ENCODE data around the gene ENTPD2. TPM values are rescaled to one million over a fixed set of nuclear protein-coding genes. Genes with fewer than 3 reads are reported as not detected.

ENTPD2 gene
- total RNA-seq, 2 experiments from 2014 or later, result not detected

DNA sequence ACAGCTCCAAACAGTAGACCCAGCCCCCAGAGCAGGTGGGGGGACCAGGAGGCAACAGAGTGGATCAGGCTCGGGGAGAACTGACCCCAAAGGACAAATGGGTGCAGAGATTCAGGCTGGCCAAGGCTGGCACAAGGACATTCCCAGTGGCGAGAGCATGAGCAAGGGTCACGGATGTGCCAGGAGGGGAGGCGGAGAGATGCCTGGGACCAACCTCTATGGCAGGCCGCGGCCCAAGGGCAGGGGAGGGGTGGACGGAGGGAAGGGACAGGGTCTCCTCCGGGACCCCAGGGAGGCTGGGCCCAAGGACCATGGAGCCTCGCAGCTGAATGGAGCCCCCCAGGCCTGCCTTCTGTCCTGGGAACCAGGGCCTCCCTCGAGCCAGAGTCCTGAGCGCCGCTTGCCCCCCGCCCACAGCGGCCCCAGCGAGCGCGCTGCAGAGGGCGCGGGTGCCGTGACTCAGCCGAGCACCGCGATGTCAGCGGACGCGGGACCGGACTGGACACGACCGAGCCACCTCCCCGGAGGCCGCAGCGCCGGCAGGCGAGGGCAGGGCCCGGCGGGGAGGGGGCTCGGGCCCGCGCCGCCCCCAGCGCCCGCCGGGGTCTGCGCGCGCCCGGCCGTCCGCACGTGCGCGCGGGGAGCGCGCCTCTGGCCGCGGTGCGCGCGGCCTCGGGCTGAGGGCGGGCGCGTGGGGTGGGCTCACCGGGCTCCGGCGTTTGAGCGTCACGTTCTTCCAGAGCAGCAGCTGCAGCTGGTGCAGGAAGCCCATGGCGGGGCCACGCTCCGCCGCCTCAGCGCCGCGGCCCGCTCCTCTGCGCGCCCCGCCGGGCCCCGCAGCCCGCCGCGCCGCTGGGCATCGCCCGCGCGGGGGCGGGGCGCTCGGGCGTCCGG is 26.2 kb downstream of the ENTPD2 start, which contains the start of gene ABCA2:
Gene ABCA2 (minus strand): TSS at position 869 of the 894 bp plus-strand sequence. CDS start 97 bp downstream, at position 772.
- CTCF ChIA-PET, result interaction anchor here (1.0 to 14.0 kb wide), 19 partner anchors 8 to 237 kb away, joined by 3 to 157 read pairs (median 5); partner anchors contain the start of genes AJM1, C8G, NPDC1 and PAXX
- peak within 1 kb of the TSS; percentile 76 for H3K4me3 Mint-ChIP-seq
- H3K9me3 Mint-ChIP-seq, result no peaks in the 10 kb centered on the region
- POLR2A ChIA-PET, result interaction anchor here (0.6 kb wide), 1 partner anchor 74 kb away, joined by 3 read pairs; no protein-coding TSS in a partner anchor
- no peaks in the 10 kb centered on the region for H3K27me3 Mint-ChIP-seq
- H3K4me1 Mint-ChIP-seq, result peaks cover 46% of the 10 kb centered on the region
- DNase-seq, result no peak
- H3K27ac Mint-ChIP-seq, result peak within 1 kb of the TSS; percentile 87
- H3K36me3 Mint-ChIP-seq (ENCODE audit: low read depth), result peaks cover 2% of the 10 kb centered on the region

GRCh38 chr9:137026828-137027227 is 27.0 kb downstream of the ENTPD2 start:
- DNase-seq, result no peak
- Mint-ChIP-seq H3K4me3 (peak overlapping the region; percentile 76), H3K27me3 (no peaks in the 10 kb centered on the region), H3K4me1 (peaks cover 42% of the 10 kb centered on the region), H3K36me3 (ENCODE audit: low read depth) (peaks cover 5% of the 10 kb centered on the region), H3K9me3 (no peaks in the 10 kb centered on the region), H3K27ac (no peak overlapping the region)
- CTCF ChIA-PET, result interaction anchor here (1.0 to 7.4 kb wide), 9 partner anchors 9 to 234 kb away, joined by 3 to 59 read pairs (median 4); partner anchors contain the start of genes C8G and MAN1B1
- POLR2A ChIA-PET, result interaction anchor here (0.6 kb wide), 1 partner anchor 73 kb away, joined by 3 read pairs; no protein-coding TSS in a partner anchor

- Mint-ChIP-seq H3K9me3 (no peaks in the 10 kb centered on the region), H3K36me3 (ENCODE audit: low read depth) (peaks cover 5% of the 10 kb centered on the region), H3K27ac (no peak overlapping the region), H3K4me1 (peaks cover 41% of the 10 kb centered on the region), H3K4me3 (no peak overlapping the region), H3K27me3 (no peaks in the 10 kb centered on the region)
- POLR2A ChIA-PET, result no interaction called here
- no peak for DNase-seq
- CTCF ChIA-PET, result interaction anchor here (0.6 to 7.4 kb wide), 10 partner anchors 9 to 191 kb away, joined by 3 to 59 read pairs (median 4); partner anchors contain the start of genes C8G and MAN1B1
Observed at GRCh38 chr9:137026384-137026783, 27.5 kb downstream of the ENTPD2 start.

GRCh38 chr9:137025517-137025966 is 28.3 kb downstream of the ENTPD2 start:
- no peak for DNase-seq
- H3K36me3 Mint-ChIP-seq (ENCODE audit: low read depth), result peaks cover 3% of the 10 kb centered on the region
- CTCF ChIA-PET, result interaction anchor here (0.6 to 7.4 kb wide), 8 partner anchors 10 to 191 kb away, joined by 3 to 58 read pairs (median 4); partner anchors contain the start of genes MAN1B1 and NPDC1
- no peaks in the 10 kb centered on the region for H3K27me3 Mint-ChIP-seq
- H3K4me1 Mint-ChIP-seq, result peaks cover 36% of the 10 kb centered on the region
- POLR2A ChIA-PET, result no interaction called here
- no peak overlapping the region for H3K27ac Mint-ChIP-seq
- H3K9me3 Mint-ChIP-seq, result no peaks in the 10 kb centered on the region
- no peak overlapping the region for H3K4me3 Mint-ChIP-seq

- POLR2A ChIA-PET, result interaction anchor here (0.6 kb wide), 1 partner anchor 198 kb away, joined by 9 read pairs; no protein-coding TSS in a partner anchor
- H3K4me3 Mint-ChIP-seq, result no peak overlapping the region
- H3K27me3 Mint-ChIP-seq, result no peaks in the 10 kb centered on the region
- DNase-seq, result no peak
- no peak overlapping the region for H3K27ac Mint-ChIP-seq
- CTCF ChIA-PET, result interaction anchor here (7.4 kb wide), 1 partner anchor 12 kb away, joined by 58 read pairs; no protein-coding TSS in a partner anchor
- H3K36me3 Mint-ChIP-seq (ENCODE audit: low read depth), result peaks cover 3% of the 10 kb centered on the region
- H3K4me1 Mint-ChIP-seq, result peaks cover 19% of the 10 kb centered on the region
- H3K9me3 Mint-ChIP-seq, result no peaks in the 10 kb centered on the region
Observed at GRCh38 chr9:137023583-137023991, 30.3 kb downstream of the ENTPD2 start.

DNA sequence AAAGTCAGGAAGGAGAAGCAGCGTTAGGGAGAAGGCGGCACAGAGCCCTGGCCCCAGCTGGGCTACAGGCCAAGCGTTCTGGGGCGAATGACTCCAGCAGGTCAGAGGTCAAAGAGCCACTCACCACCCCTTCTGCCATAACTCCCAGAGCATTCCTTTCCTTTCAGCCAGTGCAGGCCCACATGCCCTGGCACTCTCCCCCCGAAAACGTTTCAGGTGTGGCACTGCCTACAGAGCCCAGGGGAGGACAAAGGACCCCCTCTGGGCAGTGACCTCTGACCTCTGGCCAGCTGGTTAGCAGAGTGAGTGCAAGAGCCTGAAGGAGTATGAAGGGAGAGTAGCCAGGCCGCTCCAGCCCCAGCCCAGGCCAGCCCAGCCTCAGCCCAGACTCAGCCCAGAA is 30.7 kb downstream of the ENTPD2 start:
- CTCF ChIA-PET, result interaction anchor here (1.3 to 7.4 kb wide), 2 partner anchors 12 to 15 kb away, joined by 4 to 58 read pairs; no protein-coding TSS in a partner anchor
- POLR2A ChIA-PET, result no interaction called here
- H3K27ac Mint-ChIP-seq, result peak overlapping the region; percentile 25
- H3K27me3 Mint-ChIP-seq, result no peaks in the 10 kb centered on the region
- H3K36me3 Mint-ChIP-seq (ENCODE audit: low read depth), result peaks cover 3% of the 10 kb centered on the region
- H3K4me1 Mint-ChIP-seq, result peaks cover 19% of the 10 kb centered on the region
- no peak overlapping the region for H3K4me3 Mint-ChIP-seq
- DNase-seq, result no peak
- no peaks in the 10 kb centered on the region for H3K9me3 Mint-ChIP-seq

GRCh38 chr9:137022662-137023008 is 31.2 kb downstream of the ENTPD2 start:
- no peaks in the 10 kb centered on the region for H3K27me3 Mint-ChIP-seq
- H3K9me3 Mint-ChIP-seq, result no peaks in the 10 kb centered on the region
- no peak overlapping the region for H3K4me3 Mint-ChIP-seq
- H3K36me3 Mint-ChIP-seq (ENCODE audit: low read depth), result peaks cover 3% of the 10 kb centered on the region
- DNase-seq, result no peak
- CTCF ChIA-PET, result interaction anchor here (0.7 to 7.4 kb wide), 4 partner anchors 13 to 180 kb away, joined by 3 to 58 read pairs (median 4); partner anchors contain the start of gene AJM1
- POLR2A ChIA-PET, result no interaction called here
- no peak overlapping the region for H3K27ac Mint-ChIP-seq
- peaks cover 19% of the 10 kb centered on the region for H3K4me1 Mint-ChIP-seq

DNA sequence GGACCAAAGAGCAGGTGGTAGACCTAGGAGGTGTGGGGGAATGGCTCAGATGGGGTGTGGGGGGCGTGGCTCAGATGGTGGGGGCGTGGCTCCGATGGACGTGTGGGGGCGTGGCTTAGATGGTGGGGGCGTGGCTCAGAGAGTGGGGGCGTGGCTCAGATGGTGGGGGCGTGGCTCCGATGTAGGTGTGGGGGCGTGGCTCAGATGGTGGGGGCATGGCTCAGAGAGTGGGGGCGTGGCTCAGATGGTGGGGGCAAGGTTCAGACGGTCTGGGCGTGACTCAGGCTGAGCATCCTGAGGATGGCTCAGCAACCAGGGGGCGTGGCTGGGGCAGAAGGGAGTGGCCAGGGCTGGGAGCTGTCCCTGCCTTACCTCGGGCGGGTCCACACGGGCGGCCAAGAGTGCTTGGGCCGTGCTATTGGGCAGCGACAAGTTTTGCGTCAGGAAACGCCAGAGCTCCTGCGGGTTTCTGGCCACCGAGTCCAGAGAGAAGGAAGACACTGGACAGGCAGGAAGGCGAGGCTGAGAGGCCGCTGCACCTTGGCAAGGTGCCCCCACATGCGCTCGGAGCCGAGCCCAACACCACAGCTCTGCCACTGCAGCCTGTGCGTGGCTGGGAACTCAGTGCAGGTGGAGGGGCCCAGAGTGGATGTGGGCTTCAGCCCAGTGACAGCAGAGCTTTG is 31.7 kb downstream of the ENTPD2 start:
- peaks cover 3% of the 10 kb centered on the region for H3K36me3 Mint-ChIP-seq (ENCODE audit: low read depth)
- peaks cover 16% of the 10 kb centered on the region for H3K4me1 Mint-ChIP-seq
- H3K9me3 Mint-ChIP-seq, result no peaks in the 10 kb centered on the region
- H3K27ac Mint-ChIP-seq, result no peak overlapping the region
- peak; percentile 75 for DNase-seq
- ChIA-PET POLR2A (no interaction called here), CTCF (interaction anchor here (0.7 to 8.6 kb wide), 7 partner anchors 7 to 180 kb away, joined by 3 to 59 read pairs (median 4); partner anchors contain the start of genes ABCA2, AJM1, CLIC3 and FUT7)
- H3K27me3 Mint-ChIP-seq, result no peaks in the 10 kb centered on the region
- H3K4me3 Mint-ChIP-seq, result no peak overlapping the region

GRCh38 chr9:137021568-137021978 is 32.3 kb downstream of the ENTPD2 start:
- H3K4me3 Mint-ChIP-seq, result no peak overlapping the region
- H3K4me1 Mint-ChIP-seq, result peaks cover 13% of the 10 kb centered on the region
- DNase-seq, result no peak
- no peaks in the 10 kb centered on the region for H3K27me3 Mint-ChIP-seq
- H3K27ac Mint-ChIP-seq, result no peak overlapping the region
- H3K36me3 Mint-ChIP-seq (ENCODE audit: low read depth), result peaks cover 6% of the 10 kb centered on the region
- no peaks in the 10 kb centered on the region for H3K9me3 Mint-ChIP-seq
- CTCF ChIA-PET, result interaction anchor here (0.6 to 8.6 kb wide), 7 partner anchors 8 to 179 kb away, joined by 3 to 59 read pairs (median 4); partner anchors contain the start of genes ABCA2, AJM1, CLIC3 and FUT7
- POLR2A ChIA-PET, result no interaction called here

GRCh38 chr9:137020771-137021567 is 32.9 kb downstream of the ENTPD2 start:
- Mint-ChIP-seq H3K4me3 (no peak overlapping the region), H3K36me3 (ENCODE audit: low read depth) (peaks cover 6% of the 10 kb centered on the region), H3K4me1 (peaks cover 11% of the 10 kb centered on the region), H3K27ac (no peak overlapping the region), H3K9me3 (no peaks in the 10 kb centered on the region), H3K27me3 (no peaks in the 10 kb centered on the region)
- ChIA-PET POLR2A (no interaction called here), CTCF (interaction anchor here (0.6 to 8.6 kb wide), 7 partner anchors 8 to 178 kb away, joined by 3 to 59 read pairs (median 4); partner anchors contain the start of genes ABCA2, AJM1, CLIC3 and FUT7)
- DNase-seq, result no peak

GRCh38 chr9:137019891-137020683 is 33.8 kb downstream of the ENTPD2 start:
- Mint-ChIP-seq H3K27ac (no peak overlapping the region), H3K4me3 (no peak overlapping the region), H3K27me3 (no peaks in the 10 kb centered on the region), H3K9me3 (no peaks in the 10 kb centered on the region), H3K4me1 (peaks cover 11% of the 10 kb centered on the region), H3K36me3 (ENCODE audit: low read depth) (peaks cover 6% of the 10 kb centered on the region)
- no peak for DNase-seq
- ChIA-PET POLR2A (no interaction called here), CTCF (interaction anchor here (0.7 to 8.6 kb wide), 6 partner anchors 9 to 293 kb away, joined by 3 to 59 read pairs (median 5); partner anchors contain the start of genes ABCA2, FUT7 and NPDC1)

Data from activated CD4-positive, alpha-beta T cell treated with anti-CD3 and anti-CD28 coated beads, Interleukin-2, amount 10 ng/mL, durations not matched to agents 7 days and 5 days (primary cell).